ENCODE data around the gene TH.

- TF ChIP-seq CTCF (IDR thresholded peaks at IDR 0.05) (no peak), EP300 (IDR thresholded peaks at IDR 0.05) (no peak), POLR2AphosphoS5 (IDR thresholded peaks at IDR 0.05) (no peak)
These were observed 43.5 kb downstream of the TH start for GRCh38 chr11:2128130-2128510.

All from suprapubic skin (tissue), 4 donors.